ENCODE data around the gene CKAP4. TPM values are rescaled to one million over a fixed set of nuclear protein-coding genes. Genes with fewer than 3 reads are reported as not detected.
A peak's percentile ranks its signal among the peaks of the same experiment; 100 is the strongest.

The CKAP4 gene, protein sequence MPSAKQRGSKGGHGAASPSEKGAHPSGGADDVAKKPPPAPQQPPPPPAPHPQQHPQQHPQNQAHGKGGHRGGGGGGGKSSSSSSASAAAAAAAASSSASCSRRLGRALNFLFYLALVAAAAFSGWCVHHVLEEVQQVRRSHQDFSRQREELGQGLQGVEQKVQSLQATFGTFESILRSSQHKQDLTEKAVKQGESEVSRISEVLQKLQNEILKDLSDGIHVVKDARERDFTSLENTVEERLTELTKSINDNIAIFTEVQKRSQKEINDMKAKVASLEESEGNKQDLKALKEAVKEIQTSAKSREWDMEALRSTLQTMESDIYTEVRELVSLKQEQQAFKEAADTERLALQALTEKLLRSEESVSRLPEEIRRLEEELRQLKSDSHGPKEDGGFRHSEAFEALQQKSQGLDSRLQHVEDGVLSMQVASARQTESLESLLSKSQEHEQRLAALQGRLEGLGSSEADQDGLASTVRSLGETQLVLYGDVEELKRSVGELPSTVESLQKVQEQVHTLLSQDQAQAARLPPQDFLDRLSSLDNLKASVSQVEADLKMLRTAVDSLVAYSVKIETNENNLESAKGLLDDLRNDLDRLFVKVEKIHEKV
- 99.4 and 102 TPM in 2 replicates for total RNA-seq
- long read RNA-seq, transcript CKAP4-201 (2 exons, 3,093 nt), result major isoform, 7 of 27 reads
- long read RNA-seq, partial matches to known transcripts, result 0 of 27 reads
- long read RNA-seq, other reads (novel, unspliced or antisense), result 20 of 27 reads

DNA sequence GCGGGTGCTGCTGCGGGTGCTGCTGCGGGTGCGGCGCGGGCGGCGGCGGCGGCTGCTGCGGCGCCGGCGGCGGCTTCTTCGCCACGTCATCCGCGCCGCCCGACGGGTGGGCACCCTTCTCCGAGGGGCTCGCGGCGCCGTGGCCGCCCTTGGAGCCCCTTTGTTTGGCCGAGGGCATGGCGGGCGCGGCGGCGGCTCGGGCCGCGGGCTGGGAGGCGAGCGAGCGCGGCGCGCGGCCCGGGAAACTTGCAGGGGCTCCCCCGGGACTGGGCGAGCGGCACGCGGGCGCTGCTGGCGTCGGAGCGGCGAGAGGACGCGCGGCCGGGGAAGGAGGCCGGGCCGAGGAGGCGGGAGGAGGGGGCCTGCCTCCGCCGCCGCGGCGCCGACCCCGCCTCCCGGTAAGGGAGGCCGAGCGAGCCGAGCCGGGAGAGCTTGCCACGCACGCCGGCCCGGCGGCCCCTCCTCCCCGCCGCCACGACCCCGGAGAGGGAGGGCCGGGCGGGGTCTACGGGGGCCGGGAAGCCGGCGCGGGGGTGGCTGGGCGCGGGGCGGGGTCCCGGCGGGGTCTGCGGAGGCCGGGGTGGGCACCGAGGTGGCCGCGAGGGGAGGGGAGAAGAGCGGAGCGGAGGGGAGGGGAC lies at the start of gene CKAP4:
CKAP4 (minus strand) TSS at position 347 of the 638 bp plus-strand sequence; CDS start at position 178, 169 bp downstream.
- peak; percentile 60 for DNase-seq (ENCODE audit: low read depth, low spot score)
- H3K36me3 Mint-ChIP-seq (ENCODE audit: low read depth), result peaks cover 5% of the 10 kb centered on the region
- TF ChIP-seq, protein P1, sequence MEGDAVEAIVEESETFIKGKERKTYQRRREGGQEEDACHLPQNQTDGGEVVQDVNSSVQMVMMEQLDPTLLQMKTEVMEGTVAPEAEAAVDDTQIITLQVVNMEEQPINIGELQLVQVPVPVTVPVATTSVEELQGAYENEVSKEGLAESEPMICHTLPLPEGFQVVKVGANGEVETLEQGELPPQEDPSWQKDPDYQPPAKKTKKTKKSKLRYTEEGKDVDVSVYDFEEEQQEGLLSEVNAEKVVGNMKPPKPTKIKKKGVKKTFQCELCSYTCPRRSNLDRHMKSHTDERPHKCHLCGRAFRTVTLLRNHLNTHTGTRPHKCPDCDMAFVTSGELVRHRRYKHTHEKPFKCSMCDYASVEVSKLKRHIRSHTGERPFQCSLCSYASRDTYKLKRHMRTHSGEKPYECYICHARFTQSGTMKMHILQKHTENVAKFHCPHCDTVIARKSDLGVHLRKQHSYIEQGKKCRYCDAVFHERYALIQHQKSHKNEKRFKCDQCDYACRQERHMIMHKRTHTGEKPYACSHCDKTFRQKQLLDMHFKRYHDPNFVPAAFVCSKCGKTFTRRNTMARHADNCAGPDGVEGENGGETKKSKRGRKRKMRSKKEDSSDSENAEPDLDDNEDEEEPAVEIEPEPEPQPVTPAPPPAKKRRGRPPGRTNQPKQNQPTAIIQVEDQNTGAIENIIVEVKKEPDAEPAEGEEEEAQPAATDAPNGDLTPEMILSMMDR (conservative IDR thresholded peaks at IDR 0.05), result no peak
- H3K27me3 Mint-ChIP-seq (ENCODE audit: low read depth), result no peaks in the 10 kb centered on the region
- H3K4me1 Mint-ChIP-seq, result peaks cover 43% of the 10 kb centered on the region
- no peaks in the 10 kb centered on the region for H3K9me3 Mint-ChIP-seq
- H3K27ac Mint-ChIP-seq (ENCODE audit: unreplicated experiment), result peak within 1 kb of the TSS; percentile 83
- H3K4me3 Mint-ChIP-seq, result peak within 1 kb of the TSS; percentile 91

DNA sequence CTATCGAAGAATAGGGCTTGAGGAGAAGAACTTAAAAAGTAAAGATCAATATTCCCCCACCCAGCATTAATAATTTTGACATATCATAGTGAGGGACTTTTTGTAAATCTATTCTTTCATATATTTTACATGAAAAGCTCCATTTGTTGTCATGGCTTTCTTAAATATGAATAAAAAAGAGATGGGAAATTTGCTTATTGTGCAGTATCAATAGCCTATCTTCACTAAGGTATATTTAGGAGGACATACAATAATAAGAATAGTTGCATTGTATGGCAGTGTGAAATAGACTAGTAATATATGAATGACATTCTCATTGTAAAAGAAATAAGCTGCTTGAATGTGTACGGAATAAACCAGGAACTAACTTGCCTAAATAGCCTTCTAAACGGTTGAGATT lies 49.3 kb upstream of the CKAP4 start:
- Mint-ChIP-seq H3K36me3 (ENCODE audit: low read depth) (no peaks in the 10 kb centered on the region), H3K27me3 (ENCODE audit: low read depth) (peaks cover 12% of the 10 kb centered on the region), H3K9me3 (no peaks in the 10 kb centered on the region), H3K27ac (ENCODE audit: unreplicated experiment) (no peak overlapping the region), H3K4me1 (peaks cover 7% of the 10 kb centered on the region), H3K4me3 (no peak overlapping the region)
- no peak for DNase-seq (ENCODE audit: low read depth, low spot score)
- TF ChIP-seq, protein P1 (conservative IDR thresholded peaks at IDR 0.05), result no peak

DNA sequence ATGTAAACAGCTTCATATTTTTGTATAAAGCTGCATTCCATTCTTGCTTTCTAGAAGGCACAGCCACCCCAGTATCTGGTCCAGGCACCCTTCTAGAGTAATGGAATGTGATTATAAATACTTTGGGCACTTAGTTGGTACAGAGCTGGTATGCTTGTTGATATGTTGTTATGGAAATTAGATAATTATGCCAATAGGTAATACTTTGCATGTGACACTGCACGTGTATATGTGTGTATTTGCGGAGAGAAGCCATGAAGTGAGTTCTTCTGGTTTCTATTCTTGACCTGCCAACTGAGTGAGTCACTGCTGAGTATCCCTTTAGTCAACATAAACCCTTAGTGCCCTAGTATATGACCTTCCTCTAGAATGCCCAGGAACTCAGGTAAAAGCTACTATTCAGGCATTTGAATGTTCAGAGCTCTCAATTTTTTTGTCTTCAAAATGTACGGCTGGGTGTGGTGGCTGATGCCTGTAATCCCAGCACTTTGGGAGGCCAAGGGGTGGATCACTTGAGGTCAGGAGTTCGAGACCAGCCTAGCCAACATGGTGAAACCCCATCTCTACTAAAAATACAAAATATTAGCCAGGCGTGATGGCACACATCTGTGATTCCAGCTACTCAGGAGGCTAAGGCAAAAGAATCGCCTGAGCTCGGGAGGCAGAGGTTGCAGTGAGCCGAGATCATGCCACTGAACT lies 48.5 kb upstream of the CKAP4 start:
- no peak for DNase-seq (ENCODE audit: low read depth, low spot score)
- H3K27ac Mint-ChIP-seq (ENCODE audit: unreplicated experiment), result no peak overlapping the region
- no peaks in the 10 kb centered on the region for H3K9me3 Mint-ChIP-seq
- peaks cover under 1% of the 10 kb centered on the region for H3K4me1 Mint-ChIP-seq
- H3K36me3 Mint-ChIP-seq (ENCODE audit: low read depth), result no peaks in the 10 kb centered on the region
- TF ChIP-seq, protein P1 (conservative IDR thresholded peaks at IDR 0.05), result no peak
- no peak overlapping the region for H3K4me3 Mint-ChIP-seq
- H3K27me3 Mint-ChIP-seq (ENCODE audit: low read depth), result peaks cover 6% of the 10 kb centered on the region

DNA sequence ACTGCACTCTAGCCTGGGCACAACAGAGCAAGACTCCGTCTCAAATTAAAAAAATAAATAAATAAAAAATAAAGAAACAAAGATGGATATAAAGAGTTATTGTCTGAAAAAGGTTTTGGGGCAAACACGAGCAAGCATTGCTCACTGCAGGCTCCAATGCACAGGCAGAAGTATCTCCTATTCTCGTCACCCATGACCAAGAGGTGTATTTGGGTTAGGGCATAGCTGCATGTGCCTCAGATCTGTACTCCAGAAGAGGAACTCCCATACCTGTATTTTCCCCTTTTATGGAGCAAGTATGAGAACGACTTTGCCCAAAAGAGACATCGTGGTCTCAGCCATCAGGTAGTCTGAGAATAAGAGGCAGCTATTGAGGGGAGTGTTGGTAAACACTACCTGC lies 44.5 kb upstream of the CKAP4 start:
- H3K36me3 Mint-ChIP-seq (ENCODE audit: low read depth), result no peaks in the 10 kb centered on the region
- TF ChIP-seq, protein P1 (conservative IDR thresholded peaks at IDR 0.05), result no peak
- no peaks in the 10 kb centered on the region for H3K9me3 Mint-ChIP-seq
- no peak for DNase-seq (ENCODE audit: low read depth, low spot score)
- no peaks in the 10 kb centered on the region for H3K27me3 Mint-ChIP-seq (ENCODE audit: low read depth)
- H3K27ac Mint-ChIP-seq (ENCODE audit: unreplicated experiment), result no peak overlapping the region
- no peaks in the 10 kb centered on the region for H3K4me1 Mint-ChIP-seq
- no peak overlapping the region for H3K4me3 Mint-ChIP-seq

DNA sequence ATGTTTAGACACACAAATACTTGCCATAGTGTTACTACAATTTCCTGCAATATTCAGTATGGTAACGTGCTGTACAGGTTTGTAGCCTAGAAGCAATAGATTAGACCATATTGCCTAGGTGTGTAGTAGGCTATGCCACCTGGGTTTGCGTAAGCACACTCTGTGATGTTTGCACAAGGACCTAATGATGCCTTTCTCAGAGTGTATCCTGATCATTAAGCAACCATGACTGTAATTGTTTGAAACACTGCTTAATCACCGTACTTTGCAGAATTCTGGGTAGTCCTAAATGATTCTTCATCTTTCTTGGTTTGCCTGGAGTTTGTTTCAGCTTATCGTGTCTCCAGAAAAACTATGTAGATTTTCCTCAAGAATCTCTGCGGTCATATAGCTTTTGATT lies 43.5 kb upstream of the CKAP4 start:
- no peak for DNase-seq (ENCODE audit: low read depth, low spot score)
- no peaks in the 10 kb centered on the region for H3K9me3 Mint-ChIP-seq
- no peak overlapping the region for H3K27ac Mint-ChIP-seq (ENCODE audit: unreplicated experiment)
- no peaks in the 10 kb centered on the region for H3K27me3 Mint-ChIP-seq (ENCODE audit: low read depth)
- TF ChIP-seq, protein P1 (conservative IDR thresholded peaks at IDR 0.05), result no peak
- H3K4me1 Mint-ChIP-seq, result no peaks in the 10 kb centered on the region
- no peaks in the 10 kb centered on the region for H3K36me3 Mint-ChIP-seq (ENCODE audit: low read depth)
- no peak overlapping the region for H3K4me3 Mint-ChIP-seq

All from neural crest cell (in vitro differentiated cells).